Osteoblast (primary cell): ENCODE data around the gene ARPC4. TPM values are rescaled to one million over a fixed set of nuclear protein-coding genes. Genes with fewer than 3 reads are reported as not detected.
A peak's percentile ranks its signal among the peaks of the same experiment; 100 is the strongest.

Experiments used
- DNase-seq: peaks from one replicate; pipeline ENCODE4 v3.0.0; 2011; ENCODE audit warnings: low spot score, mixed read lengths; ENCODE audit not compliant: insufficient read length; ENCODE audit errors: missing footprints
- H2AFZ ChIP-seq: 2 replicates; pipeline ENCODE4 v1.6.0; 2011; ENCODE audit warnings: mild to moderate bottlenecking, low read length
- H3K27ac ChIP-seq: 2 replicates; pipeline ENCODE4 v1.5.1; 2011; ENCODE audit warnings: mild to moderate bottlenecking, low read depth, low read length, moderate library complexity
- H3K27me3 ChIP-seq: 2 replicates; pipeline ENCODE4 v1.6.0; 2012; ENCODE audit warnings: mild to moderate bottlenecking, control low read depth, inconsistent platforms, low read length, moderate library complexity; ENCODE audit not compliant: insufficient read depth
- H3K36me3 ChIP-seq: 2 replicates; pipeline ENCODE4 v1.5.1; 2011; ENCODE audit warnings: mild to moderate bottlenecking, low read length, control low read depth, moderate library complexity; ENCODE audit not compliant: insufficient read depth
- H3K4me1 ChIP-seq: 2 replicates; pipeline ENCODE4 v1.5.1; 2011; ENCODE audit warnings: mild to moderate bottlenecking, low read length, control low read depth, moderate library complexity; ENCODE audit not compliant: insufficient read depth
- H3K4me2 ChIP-seq: 2 replicates; pipeline ENCODE4 v1.6.0; 2011; ENCODE audit warnings: mild to moderate bottlenecking, low read length; ENCODE audit not compliant: insufficient read depth
- H3K4me3 ChIP-seq: fragments of 200-600 bp; sonication (generic); 3 replicates; pipeline ENCODE4 v1.5.1; 2012; ENCODE audit warnings: mild to moderate bottlenecking, low read length, inconsistent platforms; ENCODE audit not compliant: insufficient read depth
- H3K79me2 ChIP-seq: 2 replicates; pipeline ENCODE4 v1.6.0; 2012; ENCODE audit warnings: mild to moderate bottlenecking, low read length, control low read depth, inconsistent platforms; ENCODE audit not compliant: insufficient read depth
- H3K9me3 ChIP-seq: 2 replicates; pipeline ENCODE4 v1.5.1; 2011; ENCODE audit warnings: low read depth, low read length, control low read depth
- H4K20me1 ChIP-seq: 2 replicates; pipeline ENCODE4 v1.6.0; 2012; ENCODE audit warnings: mild to moderate bottlenecking, low read length, control low read depth; ENCODE audit not compliant: insufficient read depth
- total RNA-seq: library from RNA; depleted of rRNA; stranded (reverse); fragments of >200 nt; gene quantifications from 2 replicates; pipeline ENCODE4 v1.2.3, GENCODE V29; 2012
- TF ChIP-seq, protein P1 (sequence below): IDR thresholded peaks from 2 replicates; pipeline ENCODE4 v1.5.1; 2011; ENCODE audit warnings: mild to moderate bottlenecking, low read depth, low read length, moderate library complexity; ENCODE audit errors: extremely low read depth

Gene ARPC4
- total RNA-seq, 1 donor, result 222 TPM

DNA sequence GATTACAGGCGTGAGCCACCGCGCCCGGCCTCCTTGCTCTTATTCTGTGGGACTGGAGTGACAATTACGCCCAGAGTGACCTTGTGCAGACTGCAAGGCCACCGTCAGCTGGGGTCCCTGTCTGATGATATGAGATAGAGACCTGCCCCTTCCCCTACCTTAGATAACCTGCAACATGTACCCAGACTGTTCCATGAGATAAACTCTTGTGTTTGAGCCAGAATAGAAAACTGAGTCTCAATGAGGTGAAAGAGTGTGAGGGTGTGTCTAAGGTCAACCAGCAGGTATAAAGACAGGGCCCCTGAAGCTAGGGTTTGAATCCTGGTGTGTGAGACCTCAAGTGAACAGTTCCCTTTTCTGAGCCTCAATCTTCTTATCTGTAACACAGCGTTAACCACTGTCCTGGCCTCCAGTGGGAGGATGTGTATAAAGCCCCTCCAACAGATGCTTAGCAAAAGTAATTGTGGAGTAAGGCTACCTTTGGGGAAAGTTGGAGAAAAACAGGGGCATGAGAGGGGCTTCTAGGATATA, 6.6 kb upstream of the ARPC4 start:
- no peaks in the 10 kb centered on the region for H3K27me3 ChIP-seq
- H3K4me2 ChIP-seq, result no peak overlapping the region
- no peaks in the 10 kb centered on the region for H4K20me1 ChIP-seq
- TF ChIP-seq, protein P1, sequence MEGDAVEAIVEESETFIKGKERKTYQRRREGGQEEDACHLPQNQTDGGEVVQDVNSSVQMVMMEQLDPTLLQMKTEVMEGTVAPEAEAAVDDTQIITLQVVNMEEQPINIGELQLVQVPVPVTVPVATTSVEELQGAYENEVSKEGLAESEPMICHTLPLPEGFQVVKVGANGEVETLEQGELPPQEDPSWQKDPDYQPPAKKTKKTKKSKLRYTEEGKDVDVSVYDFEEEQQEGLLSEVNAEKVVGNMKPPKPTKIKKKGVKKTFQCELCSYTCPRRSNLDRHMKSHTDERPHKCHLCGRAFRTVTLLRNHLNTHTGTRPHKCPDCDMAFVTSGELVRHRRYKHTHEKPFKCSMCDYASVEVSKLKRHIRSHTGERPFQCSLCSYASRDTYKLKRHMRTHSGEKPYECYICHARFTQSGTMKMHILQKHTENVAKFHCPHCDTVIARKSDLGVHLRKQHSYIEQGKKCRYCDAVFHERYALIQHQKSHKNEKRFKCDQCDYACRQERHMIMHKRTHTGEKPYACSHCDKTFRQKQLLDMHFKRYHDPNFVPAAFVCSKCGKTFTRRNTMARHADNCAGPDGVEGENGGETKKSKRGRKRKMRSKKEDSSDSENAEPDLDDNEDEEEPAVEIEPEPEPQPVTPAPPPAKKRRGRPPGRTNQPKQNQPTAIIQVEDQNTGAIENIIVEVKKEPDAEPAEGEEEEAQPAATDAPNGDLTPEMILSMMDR, result no peak
- DNase-seq, result peak; percentile 47
- no peak overlapping the region for H3K27ac ChIP-seq
- H3K79me2 ChIP-seq, result peaks cover 3% of the 10 kb centered on the region
- H3K9me3 ChIP-seq, result no peaks in the 10 kb centered on the region
- no peak overlapping the region for H3K4me3 ChIP-seq
- peaks cover 64% of the 10 kb centered on the region for H3K36me3 ChIP-seq
- peaks cover under 1% of the 10 kb centered on the region for H3K4me1 ChIP-seq
- H2AFZ ChIP-seq, result no peak overlapping the region

DNA sequence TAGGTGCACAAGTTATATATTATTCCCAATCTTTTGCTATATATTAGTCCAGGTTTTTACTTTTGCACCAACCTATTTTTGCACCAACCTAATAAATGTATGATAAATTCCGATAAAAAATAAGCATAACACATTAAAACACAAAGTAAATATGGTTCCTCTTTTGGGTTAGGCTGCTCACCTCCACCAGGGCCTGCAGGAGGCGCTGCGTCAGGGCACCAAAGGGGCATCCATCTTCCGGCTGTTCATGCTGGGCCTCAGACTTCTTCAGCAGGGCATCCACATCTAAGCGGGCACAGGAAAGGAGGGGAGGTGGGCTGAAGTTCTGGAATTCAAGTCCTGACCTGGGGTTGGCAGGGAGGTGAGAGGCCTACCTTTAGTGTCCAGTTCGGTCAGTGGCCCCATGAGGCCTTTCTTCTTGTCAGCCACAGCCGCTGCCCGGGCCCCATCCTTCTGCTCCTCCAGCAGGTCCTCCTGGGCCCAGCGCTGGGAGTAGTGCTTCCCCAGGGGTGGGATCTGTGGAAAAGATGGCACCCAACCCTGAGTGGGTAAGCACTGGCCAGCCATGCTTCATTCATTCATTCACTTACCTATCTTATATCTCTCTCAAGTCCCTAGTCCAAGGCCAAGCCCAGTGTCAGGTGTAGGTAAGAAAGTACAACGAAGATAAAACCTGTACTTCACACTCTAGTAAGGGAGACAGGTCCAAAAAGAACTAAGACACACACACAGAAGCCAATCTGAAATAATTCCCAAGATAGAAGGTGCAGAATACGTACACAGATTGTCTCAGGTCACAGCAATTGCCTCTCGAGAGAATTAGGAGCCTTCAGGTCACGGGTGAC, 5.8 kb upstream of the ARPC4 start:
- DNase-seq, result peak; percentile 36
- H2AFZ ChIP-seq, result no peak overlapping the region
- H4K20me1 ChIP-seq, result no peaks in the 10 kb centered on the region
- peaks cover 7% of the 10 kb centered on the region for H3K4me1 ChIP-seq
- H3K36me3 ChIP-seq, result peaks cover 57% of the 10 kb centered on the region
- TF ChIP-seq, protein P1, result peak; percentile 48
- H3K4me2 ChIP-seq, result no peak overlapping the region
- H3K79me2 ChIP-seq, result peaks cover 10% of the 10 kb centered on the region
- H3K27me3 ChIP-seq, result no peaks in the 10 kb centered on the region
- H3K27ac ChIP-seq, result no peak overlapping the region
- H3K4me3 ChIP-seq, result no peak overlapping the region
- H3K9me3 ChIP-seq, result no peaks in the 10 kb centered on the region

DNA sequence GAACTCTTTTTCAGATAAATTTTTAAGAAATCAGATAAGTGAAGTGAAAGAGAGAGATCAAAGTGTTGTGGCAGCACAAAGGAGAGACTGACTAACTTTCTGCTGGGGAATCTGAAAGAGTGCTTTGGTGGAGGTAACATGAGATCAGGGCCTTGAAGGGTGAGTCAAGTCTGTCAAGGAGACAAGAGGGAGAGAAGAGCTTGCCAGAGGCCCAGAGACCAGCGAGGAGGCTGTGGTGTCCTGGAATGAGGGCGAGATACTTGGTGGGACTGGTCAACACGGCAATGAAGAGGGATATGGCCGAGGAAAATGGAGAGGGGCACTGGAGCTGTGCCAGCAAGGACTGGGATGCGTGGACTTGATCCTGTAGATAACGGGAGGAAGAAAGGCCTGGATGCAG, 5.2 kb upstream of the ARPC4 start:
- H3K27me3 ChIP-seq, result no peaks in the 10 kb centered on the region
- peaks cover 7% of the 10 kb centered on the region for H3K4me1 ChIP-seq
- no peak overlapping the region for H2AFZ ChIP-seq
- TF ChIP-seq, protein P1, result no peak
- H3K36me3 ChIP-seq, result peaks cover 54% of the 10 kb centered on the region
- no peak overlapping the region for H3K4me3 ChIP-seq
- H4K20me1 ChIP-seq, result no peaks in the 10 kb centered on the region
- no peak for DNase-seq
- no peak overlapping the region for H3K4me2 ChIP-seq
- peaks cover 11% of the 10 kb centered on the region for H3K79me2 ChIP-seq
- no peaks in the 10 kb centered on the region for H3K9me3 ChIP-seq
- no peak overlapping the region for H3K27ac ChIP-seq

DNA sequence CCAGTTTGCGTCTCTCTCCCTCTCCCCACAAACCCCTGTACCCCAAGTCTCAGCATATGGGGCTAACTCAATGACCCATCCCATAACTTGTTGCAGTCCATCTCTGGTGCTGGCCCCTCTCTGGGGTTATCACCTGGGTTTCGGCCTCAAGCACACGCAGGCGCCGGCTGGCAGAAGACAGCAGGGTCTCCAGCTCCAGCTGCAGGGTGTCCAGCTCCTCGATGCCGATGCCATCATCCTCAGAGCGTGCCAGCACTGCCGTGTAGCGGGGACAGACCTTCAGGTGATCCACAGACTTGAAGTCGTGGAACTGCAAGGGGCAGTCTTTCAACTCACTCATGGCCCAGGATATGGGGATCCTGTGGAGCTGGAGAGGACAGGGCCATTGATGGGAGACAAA, 1.8 kb upstream of the ARPC4 start:
- peak; percentile 68 for DNase-seq
- Histone ChIP-seq H3K4me1 (peaks cover 12% of the 10 kb centered on the region), H2AFZ (no peak overlapping the region), H3K4me2 (peak overlapping the region; percentile 99), H3K27me3 (no peaks in the 10 kb centered on the region), H3K36me3 (peaks cover 40% of the 10 kb centered on the region), H3K27ac (no peak overlapping the region), H3K79me2 (peaks cover 43% of the 10 kb centered on the region), H4K20me1 (peaks cover 12% of the 10 kb centered on the region), H3K9me3 (no peaks in the 10 kb centered on the region), H3K4me3 (no peak overlapping the region)
- TF ChIP-seq, protein P1, result no peak
